KBM-7 (cell line): Measurements from ENCODE around the gene FAM222B.
A peak's percentile ranks its signal among the peaks of the same experiment; 100 is the strongest.
"Not testable (repeated sequence)": the region's sequence is repeated elsewhere in the genome, so short reads cannot be mapped to it uniquely, and the experiment has no call there.

Experiments
- DNase-seq: peaks from one replicate; pipeline ENCODE4 v3.0.0-alpha.2; 2015
- in situ Hi-C: fragments of 300-500 bp; cut with MboI; formaldehyde crosslinking; loops from 2 replicates; pipeline ENCODE4 v1.14.3; 2020; ENCODE audit warnings: low sequenced_read_pairs, low pct_unique_long_range_greater_than_20kb, mixed read lengths

The FAM222B gene

DNA sequence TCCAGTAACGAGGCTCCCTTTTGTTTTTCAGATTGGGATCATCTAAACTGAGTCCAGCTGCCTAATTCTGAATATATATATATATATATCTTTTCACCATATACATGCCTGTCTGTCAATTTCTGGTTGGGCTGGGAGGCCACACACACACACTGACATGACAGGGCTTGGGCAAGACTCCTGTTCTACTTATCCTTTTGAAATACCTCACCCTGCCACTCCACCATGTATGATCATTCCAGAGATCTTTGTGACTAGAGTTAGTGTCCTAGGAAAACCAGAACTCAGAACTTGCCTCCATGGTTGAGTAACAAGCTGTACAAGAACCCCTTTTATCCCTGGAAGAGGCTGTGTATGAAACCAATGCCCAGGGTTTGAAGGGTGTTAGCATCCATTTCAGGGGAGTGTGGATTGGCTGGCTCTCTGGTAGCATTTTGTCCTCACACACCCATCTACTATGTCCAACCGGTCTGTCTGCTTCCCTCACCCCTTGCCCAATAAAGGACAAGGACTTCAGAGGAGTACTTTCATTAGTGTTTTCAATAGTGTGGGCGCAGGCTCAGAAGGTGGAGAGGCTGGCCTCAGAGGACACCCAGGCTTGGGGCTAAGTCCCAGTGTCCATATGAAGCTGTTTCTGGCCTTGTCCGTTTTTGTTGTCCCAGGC is 118.6 kb downstream of the FAM222B start:
- peak; percentile 16 for DNase-seq
- in situ Hi-C loops: not testable (repeated sequence)

- in situ Hi-C loops: no loop called here
- no peak for DNase-seq
These were observed 119.3 kb downstream of the FAM222B start for GRCh38 chr17:28723159-28723835.

GRCh38 chr17:28722417-28723158 is 120.0 kb downstream of the FAM222B start:
- DNase-seq: no peak
- in situ Hi-C loops: no loop called here

GRCh38 chr17:28720997-28721329 is 121.6 kb downstream of the FAM222B start:
- in situ Hi-C loops: not testable (repeated sequence)
- peak; percentile 19 for DNase-seq

DNA sequence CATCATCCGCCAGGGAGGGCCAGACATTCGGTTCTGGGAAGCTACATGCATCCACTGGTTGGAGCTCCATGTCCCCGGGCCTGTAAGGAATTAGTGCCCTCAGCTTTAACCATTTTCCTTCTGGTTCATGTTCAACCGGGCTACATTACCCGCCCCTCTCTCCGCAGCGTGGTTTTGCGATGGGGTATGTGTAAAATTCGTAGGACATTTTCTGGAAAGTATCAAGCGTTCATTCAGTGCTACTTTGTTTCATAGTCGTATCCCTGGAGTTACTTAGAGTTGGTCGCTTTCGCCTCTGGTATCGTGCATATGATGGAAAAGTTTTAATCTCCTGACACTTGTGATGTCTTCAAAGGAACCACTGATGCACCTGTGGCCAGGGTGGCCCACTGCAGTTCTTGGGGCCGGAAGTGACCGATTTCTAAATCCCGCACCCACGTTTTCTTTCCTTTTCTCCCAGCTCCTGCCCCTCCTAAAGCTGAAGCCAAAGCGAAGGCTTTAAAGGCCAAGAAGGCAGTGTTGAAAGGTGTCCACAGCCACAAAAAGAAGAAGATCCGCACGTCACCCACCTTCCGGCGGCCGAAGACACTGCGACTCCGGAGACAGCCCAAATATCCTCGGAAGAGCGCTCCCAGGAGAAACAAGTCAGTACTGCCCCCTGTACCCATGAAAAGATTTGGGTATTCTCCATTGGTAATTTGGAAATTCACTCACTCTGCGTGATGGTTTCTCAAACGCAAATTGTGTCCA is 122.2 kb downstream of the FAM222B start:
- in situ Hi-C loops: no loop called here
- peak; percentile 48 for DNase-seq

GRCh38 chr17:28719021-28719433 is 123.6 kb downstream of the FAM222B start:
- in situ Hi-C loops: no loop called here
- DNase-seq: no peak

DNA sequence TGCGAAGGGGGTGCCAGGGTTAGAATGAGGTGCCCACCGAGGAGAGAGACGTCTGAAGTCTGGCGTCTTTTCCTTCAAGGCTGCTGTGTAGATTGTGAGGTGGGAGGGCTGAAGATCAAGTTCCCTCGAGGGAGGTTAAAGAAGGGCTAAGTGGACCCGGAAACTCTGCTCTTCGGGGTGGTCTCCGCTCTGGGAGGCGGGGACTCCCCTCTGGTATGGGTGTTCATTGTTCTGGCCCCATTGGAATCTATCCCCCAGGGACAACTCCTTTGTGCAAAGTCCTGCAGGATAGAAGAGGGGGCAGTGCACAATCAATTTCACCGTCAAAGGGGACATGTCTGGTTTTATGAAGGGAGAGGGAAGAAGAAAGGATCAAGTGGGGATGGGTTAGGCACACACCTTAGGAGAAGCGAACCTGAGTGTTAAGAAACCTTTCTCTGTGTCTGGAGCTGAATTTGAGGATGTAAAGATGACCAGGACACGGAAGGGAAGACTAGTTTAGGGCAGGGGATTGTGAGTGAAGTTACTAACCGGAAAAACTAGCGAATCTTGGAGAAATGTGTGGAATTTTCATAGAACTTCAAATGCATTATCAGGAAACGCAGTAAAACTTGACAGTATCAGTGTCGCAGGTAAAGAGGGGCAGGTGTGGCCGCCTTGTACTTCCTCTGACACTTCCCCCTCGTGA is 124.1 kb downstream of the FAM222B start:
- DNase-seq: no peak
- in situ Hi-C loops: no loop called here

- DNase-seq: no peak
- in situ Hi-C loops: no loop called here
These were observed 124.8 kb downstream of the FAM222B start, which contains the start of gene RAB34 for GRCh38 chr17:28717578-28718332. Gene RAB34, minus strand, starts transcription at chr17:28717868. Its CDS starts 602 bp downstream, at chr17:28717266.

GRCh38 chr17:28716740-28717577 is 125.6 kb downstream of the FAM222B start:
- DNase-seq: no peak
- in situ Hi-C loops: no loop called here

DNA sequence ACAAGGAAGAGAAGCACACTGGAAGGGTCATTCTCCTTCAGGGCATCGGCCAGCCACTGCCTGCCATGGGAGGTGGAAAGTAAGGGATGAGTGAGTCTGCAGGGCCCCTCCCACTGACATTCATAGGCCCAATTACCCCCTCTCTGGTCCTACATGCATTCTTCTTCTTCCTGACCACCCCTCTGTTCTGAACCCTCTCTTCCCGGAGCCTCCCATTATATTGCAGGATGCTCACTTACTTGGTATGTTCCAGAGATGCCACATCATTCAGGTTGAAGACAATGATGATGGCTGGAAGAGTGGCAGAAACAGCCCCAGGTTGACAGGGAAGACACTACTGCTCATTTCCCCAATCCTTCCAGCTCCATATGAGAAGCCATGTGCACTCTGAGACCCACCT is 127.4 kb downstream of the FAM222B start:
- no peak for DNase-seq
- in situ Hi-C loops: no loop called here

DNA sequence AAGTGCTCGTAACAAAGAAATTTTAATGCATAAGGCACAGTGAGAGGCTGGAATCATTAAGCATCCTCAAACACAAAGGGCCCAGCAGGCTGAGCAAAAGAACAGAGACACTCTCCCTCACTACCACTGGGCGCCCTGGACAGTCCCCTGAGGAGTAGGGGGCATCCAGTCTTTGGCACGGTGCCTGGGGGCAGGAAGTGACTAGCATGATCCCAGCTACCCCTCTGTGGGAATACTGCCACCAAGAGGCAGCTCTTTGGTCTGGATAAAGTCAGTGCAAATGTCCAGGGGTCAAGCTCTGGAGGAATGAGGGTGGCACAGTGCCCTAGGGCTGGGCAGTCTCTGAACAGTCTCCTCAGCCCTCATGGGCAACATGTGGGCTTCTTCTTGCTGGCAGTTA is 128.3 kb downstream of the FAM222B start:
- DNase-seq: no peak
- in situ Hi-C loops: no loop called here

- in situ Hi-C loops: no loop called here
These were observed 129.7 kb downstream of the FAM222B start for GRCh38 chr17:28712705-28713415.

DNA sequence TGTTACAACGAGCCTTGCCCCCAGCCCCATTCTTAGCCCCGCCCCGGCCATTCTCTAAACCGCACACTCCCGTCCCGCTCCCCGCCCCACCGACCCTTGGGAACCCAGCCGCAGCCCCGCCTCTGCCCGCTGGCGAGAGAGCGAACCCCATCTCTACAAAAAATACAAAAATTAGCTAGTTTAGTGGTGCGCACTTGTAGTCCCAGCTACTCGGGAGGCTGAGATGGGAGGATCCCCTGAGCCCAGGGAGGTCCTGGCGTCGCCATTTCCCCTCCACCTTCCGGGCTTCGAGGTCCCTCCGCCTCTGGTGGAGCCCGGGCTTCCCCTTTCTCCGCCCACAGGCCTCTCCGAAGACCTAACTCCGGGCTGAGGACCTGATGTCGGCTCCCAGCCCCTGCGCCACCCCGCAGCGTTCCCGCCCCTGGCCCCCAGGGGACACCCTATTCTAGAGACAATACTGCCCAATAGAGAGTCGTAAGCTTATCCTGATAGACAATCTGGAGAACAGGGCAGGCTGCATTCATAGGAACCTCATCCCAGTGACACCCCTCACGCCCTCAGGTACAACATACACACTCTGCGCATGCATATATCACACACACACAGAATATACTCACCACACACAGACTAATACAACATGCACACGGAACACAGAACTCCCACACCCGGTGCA is 130.4 kb downstream of the FAM222B start:
- DNase-seq: peak; percentile 81
- in situ Hi-C loops: no loop called here

More at GRCh38 chr17:28712705-28713415, 129.7 kb downstream of the FAM222B start:
- no peak for DNase-seq

DNA sequence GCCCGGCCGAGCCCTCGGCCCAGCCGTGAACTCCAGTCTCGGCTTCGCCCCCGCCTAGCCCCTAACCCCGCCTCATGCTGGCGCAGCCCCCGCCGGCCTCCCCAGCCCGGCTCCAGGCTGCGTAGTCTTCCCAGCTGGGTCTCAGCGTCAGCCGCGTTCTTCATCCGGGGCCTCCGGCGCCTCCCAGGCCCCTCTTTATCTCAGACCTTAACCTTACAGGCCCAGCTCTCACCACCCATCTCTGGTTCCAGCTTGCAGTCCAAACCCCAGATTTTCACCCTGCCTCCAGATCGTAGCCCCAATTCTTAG is 130.9 kb downstream of the FAM222B start, which contains the start of gene PROCA1:
Gene PROCA1 (minus strand): TSS at position 166 of the 309 bp plus-strand sequence. CDS start 228 bp downstream, outside the sequence.
- DNase-seq: no peak
- in situ Hi-C loops: no loop called here

DNA sequence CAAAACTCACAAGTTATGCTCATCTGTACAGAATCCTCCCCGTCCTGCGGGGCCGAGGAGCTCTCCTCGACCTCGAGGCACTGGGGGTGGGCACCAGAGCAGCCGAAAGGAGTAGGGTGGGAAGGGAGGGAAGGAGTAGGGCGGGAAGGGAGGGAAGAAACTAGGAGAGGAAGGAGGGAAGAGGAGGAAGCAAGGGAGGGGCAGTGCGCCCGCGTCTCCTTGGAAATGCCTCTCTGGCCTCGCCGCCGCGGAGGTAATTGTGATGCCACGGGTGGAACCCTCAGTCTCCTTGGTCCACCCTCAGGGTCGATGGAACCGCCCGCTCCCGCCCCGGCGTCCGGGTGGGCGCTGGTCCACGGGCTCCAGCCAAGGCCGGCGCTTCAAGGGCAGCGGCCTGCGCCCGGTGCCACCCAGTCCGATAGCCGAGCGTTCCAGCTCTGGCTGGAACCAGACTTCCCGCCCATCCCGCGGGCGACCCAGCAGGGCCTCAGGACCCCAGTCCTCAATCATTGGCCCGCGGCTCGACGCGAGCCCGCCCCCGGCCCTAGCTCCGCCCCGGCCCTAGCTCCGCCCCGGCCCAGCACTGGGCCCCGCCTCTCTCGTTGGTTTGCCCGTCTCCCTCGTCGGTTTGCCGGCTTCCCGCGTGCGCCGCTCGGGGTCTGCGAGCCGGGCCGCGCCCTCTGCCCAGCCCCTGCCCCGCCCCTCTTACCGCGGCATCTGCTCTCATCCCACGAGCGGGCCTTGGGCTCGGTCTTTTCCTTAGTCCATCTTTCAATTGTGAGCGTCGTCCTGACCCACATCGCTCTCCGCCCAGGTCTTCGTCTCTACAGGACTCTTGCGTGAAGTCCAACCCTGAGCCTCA is 131.5 kb downstream of the FAM222B start:
- in situ Hi-C loops: no loop called here
- DNase-seq: peak; percentile 95

GRCh38 chr17:28707339-28707720 is 135.3 kb downstream of the FAM222B start:
- DNase-seq: no peak
- in situ Hi-C loops: no loop called here
